Stimulated activated CD8-positive, alpha-beta memory T cell treated with anti-CD3 and anti-CD28 coated beads, Interleukin-12 subunit alpha, Interleukin-12 subunit beta, amount 100 ng/mL, for 1 hour (primary cell): Measurements from ENCODE around the gene KLHL42.

Source experiments
- DNase-seq: peaks from one replicate; pipeline ENCODE4 v3.0.0-alpha.2; 2020; ENCODE audit warnings: low read depth

The KLHL42 gene

GRCh38 chr12:27780612-27781408 is 777 bp downstream of the KLHL42 start:
- no peak for DNase-seq

- DNase-seq: no peak
These were observed 1.6 kb downstream of the KLHL42 start for GRCh38 chr12:27781680-27782079.

- no peak for DNase-seq
These were observed 2.4 kb downstream of the KLHL42 start for GRCh38 chr12:27782481-27782880.

- no peak for DNase-seq
These were observed 6.0 kb downstream of the KLHL42 start for GRCh38 chr12:27785882-27786570.

- no peak for DNase-seq
These were observed 7.5 kb downstream of the KLHL42 start for GRCh38 chr12:27787559-27787958.

- no peak for DNase-seq
These were observed 10.1 kb downstream of the KLHL42 start for GRCh38 chr12:27790179-27790578.

GRCh38 chr12:27794818-27795584 is 15.0 kb downstream of the KLHL42 start:
- no peak for DNase-seq

GRCh38 chr12:27796128-27796527 is 16.1 kb downstream of the KLHL42 start:
- DNase-seq: no peak

GRCh38 chr12:27797301-27798025 is 17.4 kb downstream of the KLHL42 start:
- DNase-seq: no peak

- no peak for DNase-seq
These were observed 20.8 kb downstream of the KLHL42 start for GRCh38 chr12:27800819-27801218.

GRCh38 chr12:27801630-27802029 is 21.6 kb downstream of the KLHL42 start:
- DNase-seq: no peak

- no peak for DNase-seq
These were observed 22.5 kb downstream of the KLHL42 start for GRCh38 chr12:27802511-27802910.

GRCh38 chr12:27802936-27803335 is 22.9 kb downstream of the KLHL42 start:
- no peak for DNase-seq

GRCh38 chr12:27805238-27805637 is 25.2 kb downstream of the KLHL42 start:
- no peak for DNase-seq

GRCh38 chr12:27806259-27806658 is 26.2 kb downstream of the KLHL42 start:
- DNase-seq: no peak

GRCh38 chr12:27807063-27807703 is 27.1 kb downstream of the KLHL42 start:
- no peak for DNase-seq

- DNase-seq: no peak
These were observed 28.8 kb downstream of the KLHL42 start for GRCh38 chr12:27808841-27809240.

GRCh38 chr12:27810756-27811155 is 30.7 kb downstream of the KLHL42 start:
- no peak for DNase-seq

- DNase-seq: no peak
These were observed 32.5 kb downstream of the KLHL42 start for GRCh38 chr12:27812502-27812901.

GRCh38 chr12:27814411-27814810 is 34.4 kb downstream of the KLHL42 start:
- DNase-seq: no peak

GRCh38 chr12:27814851-27815591 is 35.0 kb downstream of the KLHL42 start:
- DNase-seq: no peak
